Measurements from ENCODE around the gene CTDSPL. TPM values are rescaled to one million over a fixed set of nuclear protein-coding genes. Genes with fewer than 3 reads are reported as not detected.

CTDSPL gene
- total and polyA plus RNA-seq, 2 experiments from 2014 or later: 29.2 to 33.7 TPM

- no peak overlapping the region for H3K4me3 ChIP-seq
- no peaks in the 10 kb centered on the region for H4K20me1 ChIP-seq (ENCODE audit: insufficient read depth, poor library complexity, severe bottlenecking)
- H3K27me3 ChIP-seq: no peaks in the 10 kb centered on the region
- 34% methylated on average over 5 of the region's 5 CpGs for WGBS (ENCODE audit: low lambda C conversion rate, missing lambda C conversion rate)
- no peak overlapping the region for H3K4me2 ChIP-seq
- peaks cover 4% of the 10 kb centered on the region for H3K4me1 ChIP-seq (ENCODE audit: insufficient read depth)
- peak; percentile 88 for DNase-seq (ENCODE audit: low spot score)
- no peak overlapping the region for H3K27ac ChIP-seq
- H3K79me2 ChIP-seq: peaks cover 12% of the 10 kb centered on the region
- TF ChIP-seq CTCF (IDR thresholded peaks at IDR 0.05; ENCODE audit: poor library complexity): peak; percentile 92
- no peak for TF ChIP-seq EZH2phosphoT487 (IDR thresholded peaks at IDR 0.05; ENCODE audit: low read depth, severe bottlenecking, unreplicated experiment)
- no peaks in the 10 kb centered on the region for H3K9me3 ChIP-seq (ENCODE audit: low read depth)
- no peak overlapping the region for H2AFZ ChIP-seq
- H3K36me3 ChIP-seq (replicated peaks; ENCODE audit: insufficient read depth, low read depth): no peaks in the 10 kb centered on the region
- no peaks in the 10 kb centered on the region for H3K9me2 ChIP-seq (replicated peaks; ENCODE audit: insufficient read depth)
Observed at GRCh38 chr3:37855363-37855970, 6.2 kb upstream of the CTDSPL start.

- TF ChIP-seq EZH2phosphoT487 (IDR thresholded peaks at IDR 0.05; ENCODE audit: low read depth, severe bottlenecking, unreplicated experiment) (no peak), CTCF (IDR thresholded peaks at IDR 0.05; ENCODE audit: poor library complexity) (no peak), EZH2 (IDR thresholded peaks at IDR 0.05; ENCODE audit: borderline replicate concordance) (no peak)
- H3K27ac ChIP-seq: no peak overlapping the region
- no peak overlapping the region for H2AFZ ChIP-seq
- H3K9me3 ChIP-seq (ENCODE audit: low read depth): no peaks in the 10 kb centered on the region
- H3K4me1 ChIP-seq (ENCODE audit: insufficient read depth): peaks cover 4% of the 10 kb centered on the region
- DNase-seq (ENCODE audit: low spot score): no peak
- H3K27me3 ChIP-seq: no peaks in the 10 kb centered on the region
- H3K9me2 ChIP-seq (replicated peaks; ENCODE audit: insufficient read depth): no peaks in the 10 kb centered on the region
- no peak overlapping the region for H3K4me2 ChIP-seq
- H3K4me3 ChIP-seq: no peak overlapping the region
- no peaks in the 10 kb centered on the region for H3K36me3 ChIP-seq (replicated peaks; ENCODE audit: insufficient read depth, low read depth)
- WGBS (ENCODE audit: low lambda C conversion rate, missing lambda C conversion rate): 100% methylated on average over 2 of the region's 2 CpGs
- H4K20me1 ChIP-seq (ENCODE audit: insufficient read depth, poor library complexity, severe bottlenecking): no peaks in the 10 kb centered on the region
- peaks cover 18% of the 10 kb centered on the region for H3K79me2 ChIP-seq
Observed at GRCh38 chr3:37856381-37856780, 5.3 kb upstream of the CTDSPL start.

- H3K4me3 ChIP-seq: no peak overlapping the region
- peaks cover 3% of the 10 kb centered on the region for H4K20me1 ChIP-seq (ENCODE audit: insufficient read depth, poor library complexity, severe bottlenecking)
- H3K4me2 ChIP-seq: no peak overlapping the region
- H3K9me2 ChIP-seq (replicated peaks; ENCODE audit: insufficient read depth): no peaks in the 10 kb centered on the region
- no peaks in the 10 kb centered on the region for H3K9me3 ChIP-seq (ENCODE audit: low read depth)
- no peak overlapping the region for H2AFZ ChIP-seq
- no peaks in the 10 kb centered on the region for H3K27me3 ChIP-seq
- H3K36me3 ChIP-seq (replicated peaks; ENCODE audit: insufficient read depth, low read depth): no peaks in the 10 kb centered on the region
- no peak for DNase-seq (ENCODE audit: low spot score)
- no peak overlapping the region for H3K27ac ChIP-seq
- peaks cover 14% of the 10 kb centered on the region for H3K4me1 ChIP-seq (ENCODE audit: insufficient read depth)
- H3K79me2 ChIP-seq: peaks cover 35% of the 10 kb centered on the region
- TF ChIP-seq EZH2phosphoT487 (IDR thresholded peaks at IDR 0.05; ENCODE audit: low read depth, severe bottlenecking, unreplicated experiment) (no peak), EZH2 (IDR thresholded peaks at IDR 0.05; ENCODE audit: borderline replicate concordance) (no peak), CTCF (IDR thresholded peaks at IDR 0.05; ENCODE audit: poor library complexity) (no peak)
Observed at GRCh38 chr3:37858742-37859141, 2.9 kb upstream of the CTDSPL start.

GRCh38 chr3:37859354-37859753 lies 2.3 kb upstream of the CTDSPL start:
- no peaks in the 10 kb centered on the region for H3K27me3 ChIP-seq
- H4K20me1 ChIP-seq (ENCODE audit: insufficient read depth, poor library complexity, severe bottlenecking): peaks cover 3% of the 10 kb centered on the region
- peaks cover 18% of the 10 kb centered on the region for H3K4me1 ChIP-seq (ENCODE audit: insufficient read depth)
- no peaks in the 10 kb centered on the region for H3K9me2 ChIP-seq (replicated peaks; ENCODE audit: insufficient read depth)
- DNase-seq (ENCODE audit: low spot score): no peak
- no peak overlapping the region for H3K27ac ChIP-seq
- WGBS (ENCODE audit: low lambda C conversion rate, missing lambda C conversion rate): 87% methylated on average over 2 of the region's 2 CpGs
- no peak overlapping the region for H3K4me3 ChIP-seq
- H3K36me3 ChIP-seq (replicated peaks; ENCODE audit: insufficient read depth, low read depth): no peaks in the 10 kb centered on the region
- no peaks in the 10 kb centered on the region for H3K9me3 ChIP-seq (ENCODE audit: low read depth)
- no peak overlapping the region for H3K4me2 ChIP-seq
- peaks cover 40% of the 10 kb centered on the region for H3K79me2 ChIP-seq
- no peak overlapping the region for H2AFZ ChIP-seq
- no peak for TF ChIP-seq EZH2phosphoT487 (IDR thresholded peaks at IDR 0.05; ENCODE audit: low read depth, severe bottlenecking, unreplicated experiment)
- TF ChIP-seq CTCF (IDR thresholded peaks at IDR 0.05; ENCODE audit: poor library complexity): no peak
- no peak for TF ChIP-seq EZH2 (IDR thresholded peaks at IDR 0.05; ENCODE audit: borderline replicate concordance)
